Measurements from ENCODE around the gene UBE3C.

DNA sequence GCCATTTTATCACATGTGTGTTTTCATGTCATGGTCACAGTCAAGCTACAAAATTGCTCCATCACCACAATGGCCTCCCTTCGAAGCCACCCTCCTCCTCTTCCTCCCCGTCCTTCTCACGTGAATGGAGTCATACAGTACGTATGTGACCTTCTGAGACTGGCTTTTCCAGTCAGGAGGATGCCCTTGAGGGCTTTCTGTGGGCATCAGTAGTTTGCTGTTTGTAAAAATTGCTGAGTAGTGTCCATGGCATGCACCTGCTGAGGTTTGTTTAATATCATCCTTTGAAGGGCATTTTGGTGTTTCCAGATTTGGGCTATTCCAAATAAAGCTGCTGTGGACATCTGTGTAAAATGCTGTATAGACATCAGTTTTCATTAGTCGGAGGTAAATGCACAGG lies 5.9 kb upstream of the UBE3C start:
- TF ChIP-seq, protein P1, sequence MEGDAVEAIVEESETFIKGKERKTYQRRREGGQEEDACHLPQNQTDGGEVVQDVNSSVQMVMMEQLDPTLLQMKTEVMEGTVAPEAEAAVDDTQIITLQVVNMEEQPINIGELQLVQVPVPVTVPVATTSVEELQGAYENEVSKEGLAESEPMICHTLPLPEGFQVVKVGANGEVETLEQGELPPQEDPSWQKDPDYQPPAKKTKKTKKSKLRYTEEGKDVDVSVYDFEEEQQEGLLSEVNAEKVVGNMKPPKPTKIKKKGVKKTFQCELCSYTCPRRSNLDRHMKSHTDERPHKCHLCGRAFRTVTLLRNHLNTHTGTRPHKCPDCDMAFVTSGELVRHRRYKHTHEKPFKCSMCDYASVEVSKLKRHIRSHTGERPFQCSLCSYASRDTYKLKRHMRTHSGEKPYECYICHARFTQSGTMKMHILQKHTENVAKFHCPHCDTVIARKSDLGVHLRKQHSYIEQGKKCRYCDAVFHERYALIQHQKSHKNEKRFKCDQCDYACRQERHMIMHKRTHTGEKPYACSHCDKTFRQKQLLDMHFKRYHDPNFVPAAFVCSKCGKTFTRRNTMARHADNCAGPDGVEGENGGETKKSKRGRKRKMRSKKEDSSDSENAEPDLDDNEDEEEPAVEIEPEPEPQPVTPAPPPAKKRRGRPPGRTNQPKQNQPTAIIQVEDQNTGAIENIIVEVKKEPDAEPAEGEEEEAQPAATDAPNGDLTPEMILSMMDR (IDR thresholded peaks at IDR 0.05; ENCODE audit: insufficient read depth, low read length) = no peak
- TF ChIP-seq, protein P2, sequence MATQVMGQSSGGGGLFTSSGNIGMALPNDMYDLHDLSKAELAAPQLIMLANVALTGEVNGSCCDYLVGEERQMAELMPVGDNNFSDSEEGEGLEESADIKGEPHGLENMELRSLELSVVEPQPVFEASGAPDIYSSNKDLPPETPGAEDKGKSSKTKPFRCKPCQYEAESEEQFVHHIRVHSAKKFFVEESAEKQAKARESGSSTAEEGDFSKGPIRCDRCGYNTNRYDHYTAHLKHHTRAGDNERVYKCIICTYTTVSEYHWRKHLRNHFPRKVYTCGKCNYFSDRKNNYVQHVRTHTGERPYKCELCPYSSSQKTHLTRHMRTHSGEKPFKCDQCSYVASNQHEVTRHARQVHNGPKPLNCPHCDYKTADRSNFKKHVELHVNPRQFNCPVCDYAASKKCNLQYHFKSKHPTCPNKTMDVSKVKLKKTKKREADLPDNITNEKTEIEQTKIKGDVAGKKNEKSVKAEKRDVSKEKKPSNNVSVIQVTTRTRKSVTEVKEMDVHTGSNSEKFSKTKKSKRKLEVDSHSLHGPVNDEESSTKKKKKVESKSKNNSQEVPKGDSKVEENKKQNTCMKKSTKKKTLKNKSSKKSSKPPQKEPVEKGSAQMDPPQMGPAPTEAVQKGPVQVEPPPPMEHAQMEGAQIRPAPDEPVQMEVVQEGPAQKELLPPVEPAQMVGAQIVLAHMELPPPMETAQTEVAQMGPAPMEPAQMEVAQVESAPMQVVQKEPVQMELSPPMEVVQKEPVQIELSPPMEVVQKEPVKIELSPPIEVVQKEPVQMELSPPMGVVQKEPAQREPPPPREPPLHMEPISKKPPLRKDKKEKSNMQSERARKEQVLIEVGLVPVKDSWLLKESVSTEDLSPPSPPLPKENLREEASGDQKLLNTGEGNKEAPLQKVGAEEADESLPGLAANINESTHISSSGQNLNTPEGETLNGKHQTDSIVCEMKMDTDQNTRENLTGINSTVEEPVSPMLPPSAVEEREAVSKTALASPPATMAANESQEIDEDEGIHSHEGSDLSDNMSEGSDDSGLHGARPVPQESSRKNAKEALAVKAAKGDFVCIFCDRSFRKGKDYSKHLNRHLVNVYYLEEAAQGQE (IDR thresholded peaks at IDR 0.05; ENCODE audit: insufficient replicate concordance, low read depth) = no peak
- no peak for TF ChIP-seq POLR2AphosphoS5 (IDR thresholded peaks at IDR 0.05; ENCODE audit: low read depth)
